ENCODE data around the gene SLC8B1. TPM values are rescaled to one million over a fixed set of nuclear protein-coding genes. Genes with fewer than 3 reads are reported as not detected.

Gene SLC8B1
- total RNA-seq, 1 donor from 2014 or later = 3.0 TPM

DNA sequence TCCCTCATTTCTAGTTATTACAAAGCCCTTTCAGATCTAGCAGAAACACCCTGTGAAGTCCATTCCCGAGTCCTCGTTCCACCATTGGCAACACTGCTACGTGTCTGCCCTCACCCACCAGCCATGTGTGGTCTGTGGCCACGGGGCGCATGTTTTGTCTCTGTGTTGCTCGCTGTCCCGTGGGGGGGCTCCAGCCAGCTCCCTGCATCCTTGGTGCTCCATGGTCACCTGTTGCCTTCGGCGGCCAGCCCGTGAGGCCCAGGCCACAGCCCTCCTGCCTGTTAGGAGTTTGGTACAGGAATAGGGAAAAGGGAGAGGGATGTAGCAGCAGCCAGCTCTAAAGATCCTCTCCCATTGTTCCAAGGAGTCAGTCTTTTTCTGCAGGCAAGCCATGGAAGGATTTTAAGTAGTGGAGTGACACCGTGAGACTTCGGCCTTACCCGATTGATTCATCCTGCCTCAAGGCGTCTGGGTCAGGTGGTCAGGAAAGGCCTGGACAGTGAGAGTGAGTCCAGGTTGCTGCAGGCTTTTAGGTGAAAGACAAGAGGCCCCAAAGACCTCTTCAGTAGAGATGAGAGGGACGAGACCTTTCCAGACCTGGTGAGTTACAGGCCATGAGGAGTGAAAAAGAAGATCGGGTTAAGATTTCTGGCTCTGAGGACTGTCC lies 83.4 kb downstream of the SLC8B1 start:
- H3F3A ChIP-seq (ENCODE audit: low read depth) = no peaks in the 10 kb centered on the region

DNA sequence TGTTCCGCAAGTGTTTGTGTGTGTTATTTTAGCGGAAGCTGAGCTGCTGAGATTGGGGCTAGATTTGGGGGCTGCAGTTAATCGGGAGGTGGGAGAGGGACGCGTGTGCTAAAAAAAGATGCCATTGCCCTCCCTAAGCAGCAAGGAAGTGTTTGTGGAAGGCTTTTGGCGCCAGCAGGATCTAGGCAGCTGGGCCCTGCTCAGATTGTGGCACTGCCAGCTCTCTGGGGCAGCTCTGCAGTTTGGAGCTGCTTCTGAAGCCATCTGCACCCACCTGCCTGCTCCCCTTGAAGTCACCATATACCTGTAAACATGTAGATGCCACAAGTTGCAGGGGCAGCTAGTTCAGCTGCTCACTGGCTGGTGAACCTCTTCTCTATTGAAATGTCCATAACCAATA lies 84.9 kb downstream of the SLC8B1 start:
- TF ChIP-seq EZH2phosphoT487 (IDR thresholded peaks at IDR 0.05) (no peak), EZH2 (IDR thresholded peaks at IDR 0.05) (no peak)
- TF ChIP-seq, protein P1, sequence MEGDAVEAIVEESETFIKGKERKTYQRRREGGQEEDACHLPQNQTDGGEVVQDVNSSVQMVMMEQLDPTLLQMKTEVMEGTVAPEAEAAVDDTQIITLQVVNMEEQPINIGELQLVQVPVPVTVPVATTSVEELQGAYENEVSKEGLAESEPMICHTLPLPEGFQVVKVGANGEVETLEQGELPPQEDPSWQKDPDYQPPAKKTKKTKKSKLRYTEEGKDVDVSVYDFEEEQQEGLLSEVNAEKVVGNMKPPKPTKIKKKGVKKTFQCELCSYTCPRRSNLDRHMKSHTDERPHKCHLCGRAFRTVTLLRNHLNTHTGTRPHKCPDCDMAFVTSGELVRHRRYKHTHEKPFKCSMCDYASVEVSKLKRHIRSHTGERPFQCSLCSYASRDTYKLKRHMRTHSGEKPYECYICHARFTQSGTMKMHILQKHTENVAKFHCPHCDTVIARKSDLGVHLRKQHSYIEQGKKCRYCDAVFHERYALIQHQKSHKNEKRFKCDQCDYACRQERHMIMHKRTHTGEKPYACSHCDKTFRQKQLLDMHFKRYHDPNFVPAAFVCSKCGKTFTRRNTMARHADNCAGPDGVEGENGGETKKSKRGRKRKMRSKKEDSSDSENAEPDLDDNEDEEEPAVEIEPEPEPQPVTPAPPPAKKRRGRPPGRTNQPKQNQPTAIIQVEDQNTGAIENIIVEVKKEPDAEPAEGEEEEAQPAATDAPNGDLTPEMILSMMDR (IDR thresholded peaks at IDR 0.05) = no peak
- H3K4me2 ChIP-seq = no peak overlapping the region
- no peak overlapping the region for H2AFZ ChIP-seq (replicated peaks)
- H4K20me1 ChIP-seq (ENCODE audit: low read depth) = no peaks in the 10 kb centered on the region
- H3K36me3 ChIP-seq = no peaks in the 10 kb centered on the region
- no peak overlapping the region for H3K27ac Mint-ChIP-seq
- peaks cover 3% of the 10 kb centered on the region for H3K9me3 Mint-ChIP-seq
- peaks cover 17% of the 10 kb centered on the region for H3K27me3 Mint-ChIP-seq (ENCODE audit: insufficient read depth, low read depth)
- no peaks in the 10 kb centered on the region for H3K79me2 ChIP-seq (ENCODE audit: low read depth)
- H3K4me3 Mint-ChIP-seq = no peak overlapping the region
- DNase-seq (ENCODE audit: low spot score) = no peak
- no peak overlapping the region for H3K27ac ChIP-seq
- H3K9ac ChIP-seq = no peak overlapping the region
- H3K4me3 ChIP-seq = no peak overlapping the region
- H3K4me1 Mint-ChIP-seq = peaks cover 28% of the 10 kb centered on the region
- H3K36me3 Mint-ChIP-seq = peaks cover 11% of the 10 kb centered on the region
- H3F3A ChIP-seq (ENCODE audit: low read depth) = peaks cover 11% of the 10 kb centered on the region
- H3K9me3 ChIP-seq (ENCODE audit: low read depth) = no peaks in the 10 kb centered on the region
- peaks cover 20% of the 10 kb centered on the region for H3K4me1 ChIP-seq
- no peaks in the 10 kb centered on the region for H3K27me3 ChIP-seq

More for the DNA sequence above, 83.4 kb downstream of the SLC8B1 start:
- Histone ChIP-seq H3K4me3 (no peak overlapping the region), H3K27ac (no peak overlapping the region), H3K79me2 (ENCODE audit: low read depth) (no peaks in the 10 kb centered on the region), H3K9me3 (ENCODE audit: low read depth) (no peaks in the 10 kb centered on the region), H4K20me1 (ENCODE audit: low read depth) (no peaks in the 10 kb centered on the region), H3K4me2 (no peak overlapping the region), H3K36me3 (no peaks in the 10 kb centered on the region), H3K27me3 (no peaks in the 10 kb centered on the region), H2AFZ (replicated peaks) (no peak overlapping the region), H3K4me1 (peaks cover 9% of the 10 kb centered on the region), H3K9ac (no peak overlapping the region)
- Mint-ChIP-seq H3K27me3 (ENCODE audit: insufficient read depth, low read depth) (peaks cover 14% of the 10 kb centered on the region), H3K9me3 (peaks cover 3% of the 10 kb centered on the region), H3K36me3 (peaks cover 11% of the 10 kb centered on the region), H3K4me1 (peaks cover 17% of the 10 kb centered on the region), H3K4me3 (no peak overlapping the region), H3K27ac (no peak overlapping the region)
- DNase-seq (ENCODE audit: low spot score) = no peak
- TF ChIP-seq, protein P1 (IDR thresholded peaks at IDR 0.05) = no peak

DNA sequence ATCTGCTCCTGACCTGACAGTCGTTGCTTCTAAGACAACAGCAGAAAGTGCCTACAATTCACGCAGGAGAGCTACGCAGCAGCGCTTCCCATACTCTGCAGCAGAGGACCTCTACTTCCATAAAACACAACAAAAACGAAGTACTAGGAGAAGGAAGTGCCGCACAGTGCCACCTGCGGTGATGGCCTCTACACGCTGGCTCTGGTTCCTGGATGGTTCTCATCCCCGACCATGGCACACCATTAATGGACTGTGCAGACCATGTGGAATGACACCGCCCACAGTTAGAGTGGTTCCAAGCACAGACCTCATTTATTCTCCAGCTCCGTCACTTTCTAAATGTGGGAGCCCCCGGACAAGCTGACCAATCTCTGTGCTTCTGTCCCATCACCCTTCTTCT lies 85.4 kb downstream of the SLC8B1 start:
- Histone ChIP-seq H3K4me2 (no peak overlapping the region), H3K79me2 (ENCODE audit: low read depth) (no peaks in the 10 kb centered on the region), H3K9ac (no peak overlapping the region), H4K20me1 (ENCODE audit: low read depth) (no peaks in the 10 kb centered on the region), H2AFZ (replicated peaks) (no peak overlapping the region), H3K4me3 (no peak overlapping the region), H3F3A (ENCODE audit: low read depth) (peaks cover 16% of the 10 kb centered on the region), H3K9me3 (ENCODE audit: low read depth) (no peaks in the 10 kb centered on the region), H3K4me1 (peaks cover 20% of the 10 kb centered on the region), H3K36me3 (no peaks in the 10 kb centered on the region), H3K27me3 (no peaks in the 10 kb centered on the region), H3K27ac (no peak overlapping the region)
- DNase-seq (ENCODE audit: low spot score) = no peak
- H3K4me3 Mint-ChIP-seq = no peak overlapping the region
- peaks cover 33% of the 10 kb centered on the region for H3K4me1 Mint-ChIP-seq
- H3K36me3 Mint-ChIP-seq = peaks cover 8% of the 10 kb centered on the region
- H3K9me3 Mint-ChIP-seq = peaks cover 3% of the 10 kb centered on the region
- TF ChIP-seq, protein P1 (IDR thresholded peaks at IDR 0.05) = no peak
- TF ChIP-seq EZH2 (IDR thresholded peaks at IDR 0.05) (no peak), EZH2phosphoT487 (IDR thresholded peaks at IDR 0.05) (no peak)
- no peak overlapping the region for H3K27ac Mint-ChIP-seq
- H3K27me3 Mint-ChIP-seq (ENCODE audit: insufficient read depth, low read depth) = peaks cover 17% of the 10 kb centered on the region
